ENCODE measurements around the gene ELFN1.

DNA sequence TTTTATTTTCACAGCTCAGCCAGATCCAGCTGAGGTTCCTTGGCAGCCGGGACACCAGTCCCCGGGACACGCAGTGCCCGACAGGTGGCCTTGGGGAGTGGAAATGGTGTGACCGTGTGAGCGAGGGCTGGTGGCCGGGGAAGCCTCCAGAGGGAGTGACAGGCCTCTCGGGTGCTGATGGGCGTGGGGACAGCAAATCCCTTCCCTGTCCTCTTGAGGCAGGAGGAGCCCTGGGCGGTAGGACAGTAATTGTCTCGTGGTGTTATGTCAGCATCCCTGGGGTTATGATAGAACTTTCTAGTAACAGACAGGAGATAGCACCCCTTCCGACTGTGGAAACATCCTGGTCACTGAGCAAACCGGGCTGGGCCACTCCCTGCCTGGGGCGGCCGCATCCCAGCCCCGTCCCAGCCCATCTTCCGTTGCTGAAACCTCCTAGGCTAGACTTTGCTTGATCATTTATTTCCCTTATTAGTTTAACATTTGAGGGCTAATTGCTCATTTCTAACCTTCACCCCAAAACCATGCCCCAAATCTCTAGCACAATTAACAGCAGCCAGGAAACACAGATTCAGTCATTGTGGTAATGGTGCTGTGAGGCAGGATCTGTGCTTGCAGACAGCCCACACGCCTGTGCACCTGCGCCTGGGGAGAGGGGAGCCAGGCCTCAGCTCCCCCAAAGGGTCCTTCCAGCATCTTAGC lies 63.3 kb downstream of the ELFN1 start:
- TF ChIP-seq, protein P1, sequence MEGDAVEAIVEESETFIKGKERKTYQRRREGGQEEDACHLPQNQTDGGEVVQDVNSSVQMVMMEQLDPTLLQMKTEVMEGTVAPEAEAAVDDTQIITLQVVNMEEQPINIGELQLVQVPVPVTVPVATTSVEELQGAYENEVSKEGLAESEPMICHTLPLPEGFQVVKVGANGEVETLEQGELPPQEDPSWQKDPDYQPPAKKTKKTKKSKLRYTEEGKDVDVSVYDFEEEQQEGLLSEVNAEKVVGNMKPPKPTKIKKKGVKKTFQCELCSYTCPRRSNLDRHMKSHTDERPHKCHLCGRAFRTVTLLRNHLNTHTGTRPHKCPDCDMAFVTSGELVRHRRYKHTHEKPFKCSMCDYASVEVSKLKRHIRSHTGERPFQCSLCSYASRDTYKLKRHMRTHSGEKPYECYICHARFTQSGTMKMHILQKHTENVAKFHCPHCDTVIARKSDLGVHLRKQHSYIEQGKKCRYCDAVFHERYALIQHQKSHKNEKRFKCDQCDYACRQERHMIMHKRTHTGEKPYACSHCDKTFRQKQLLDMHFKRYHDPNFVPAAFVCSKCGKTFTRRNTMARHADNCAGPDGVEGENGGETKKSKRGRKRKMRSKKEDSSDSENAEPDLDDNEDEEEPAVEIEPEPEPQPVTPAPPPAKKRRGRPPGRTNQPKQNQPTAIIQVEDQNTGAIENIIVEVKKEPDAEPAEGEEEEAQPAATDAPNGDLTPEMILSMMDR (IDR thresholded peaks at IDR 0.05), result no peak
- TF ChIP-seq POLR2AphosphoS5 (IDR thresholded peaks at IDR 0.05) (no peak), POLR2A (IDR thresholded peaks at IDR 0.05) (no peak)

Data from gastroesophageal sphincter (tissue), 3 donors.